Esophagus muscularis mucosa (tissue), 4 donors: Measurements from ENCODE around the gene PARD3B. TPM values are rescaled to one million over a fixed set of nuclear protein-coding genes. Genes with fewer than 3 reads are reported as not detected.

Experiments used
- DNase-seq: peaks from one replicate; pipeline ENCODE4 v3.0.0-alpha.2; 2017; ENCODE audit errors: extremely low spot score
- H3K27ac ChIP-seq, 4 donors: fragments of 200-600 bp; sonication (generic); replicated peaks in 1 of 4; 1 replicate in 3 of 4; 2 replicates in 1 of 4; pipeline ENCODE4 v1.5.1; 2016 to 2019; ENCODE audit warnings: mild to moderate bottlenecking in 1 of 4
- H3K27me3 ChIP-seq, 4 donors: fragments of 200-600 bp; sonication (generic); one replicate each; pipeline versions ENCODE4 v1.5.1 to v1.6.0; 2016 to 2019
- H3K36me3 ChIP-seq, 4 donors: fragments of 200-600 bp; sonication (generic); one replicate each; pipeline ENCODE4 v1.5.1; 2016 to 2019
- H3K4me1 ChIP-seq, 4 donors: fragments of 200-600 bp; sonication (generic); one replicate each; pipeline ENCODE4 v1.5.1; 2016 to 2019
- H3K4me3 ChIP-seq, 4 donors: fragments of 200-600 bp; sonication (generic); 1 replicate in 2 of 4; 2 replicates in 2 of 4; pipeline ENCODE4 v1.5.1; 2016 to 2019; ENCODE audit warnings: mild to moderate bottlenecking in 4 of 4, moderate library complexity in 1 of 4
- H3K9me3 ChIP-seq, 4 donors: fragments of 200-600 bp; sonication (generic); 1 replicate in 3 of 4; 2 replicates in 1 of 4; pipeline ENCODE4 v1.5.1; 2016 to 2019
- EP300 ChIP-seq: sonication (generic); formaldehyde crosslinking; IDR thresholded peaks from one replicate; pipeline ENCODE4 v1.6.1; 2017; ENCODE audit warnings: antibody characterized with exemption
- POLR2A ChIP-seq: fragments of 450-650 bp; IDR thresholded peaks from one replicate; pipeline ENCODE4 v1.6.1; 2017; ENCODE audit warnings: antibody characterized with exemption, moderate library complexity, mild to moderate bottlenecking, low read depth
- POLR2AphosphoS5 ChIP-seq, 2 donors: sonication (generic); formaldehyde crosslinking; IDR thresholded peaks; one replicate each; pipeline ENCODE4 v1.6.1; 2017; ENCODE audit warnings: antibody characterized with exemption in 2 of 2
- WGBS: methylation state at CpG from one replicate; pipeline ENCODE4 v1.1.5; 2018; 5-methylcytosine and 5-hydroxymethylcytosine counted together
- intact Hi-C: fragments of 100-400 bp; cut with DNase I; formaldehyde crosslinking; loops from one replicate; pipeline ENCODE4 v1.15.1; 2023
- total RNA-seq, 4 donors: library from RNA; depleted of rRNA; stranded (reverse); fragments of >200 nt; gene quantifications; one replicate each; pipeline versions ENCODE4 v1.1.0 to v1.2.1, GENCODE V29; 2016
- TF ChIP-seq, protein P1 (sequence below), 3 experiments: fragments of 200-600 bp in 2 of 3; fragments of 450-650 bp in 1 of 3; sonication (generic) in 2 of 3; IDR thresholded peaks; one replicate each; pipeline ENCODE4 v1.5.1; 2017 to 2019; ENCODE audit warnings: antibody characterized with exemption in 3 of 3, mild to moderate bottlenecking in 2 of 3, moderate library complexity in 1 of 3

PARD3B gene
- total RNA-seq, 4 donors from 2014 or later = 24.2 to 40.8 (median 32.5) TPM

DNA sequence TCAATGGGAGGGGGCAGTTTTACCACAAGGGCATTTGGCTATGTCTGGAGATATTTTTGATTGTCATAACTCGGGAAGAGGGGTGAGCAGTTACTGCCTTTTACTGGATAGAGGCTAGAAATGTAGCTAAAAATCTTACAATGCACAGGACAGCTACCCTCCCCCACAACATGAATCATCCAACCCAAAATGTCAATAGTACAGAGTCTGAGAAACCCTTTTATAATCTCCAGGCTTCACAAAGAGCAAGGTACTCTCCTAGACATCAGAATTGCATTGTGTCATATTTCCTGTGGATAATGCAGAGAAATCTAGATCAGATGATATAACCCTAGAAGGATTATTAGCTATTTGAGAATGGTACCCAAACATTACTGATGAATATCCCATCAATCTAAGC lies 859.9 kb downstream of the PARD3B start:
- Histone ChIP-seq H3K27ac (no peak overlapping the region), H3K4me1 (peaks cover 0 to 19% (median 11%) of the 10 kb centered on the region in 4 donors), H3K36me3 (no peaks in the 10 kb centered on the region), H3K4me3 (no peak overlapping the region), H3K9me3 (no peaks in the 10 kb centered on the region), H3K27me3 (no peaks in the 10 kb centered on the region)
- DNase-seq = no peak
- intact Hi-C loops = no loop called here
- TF ChIP-seq EP300 (no peak), POLR2AphosphoS5 (IDR thresholded peaks at IDR 0.05) (no peak), POLR2A (no peak)
- TF ChIP-seq, protein P1, sequence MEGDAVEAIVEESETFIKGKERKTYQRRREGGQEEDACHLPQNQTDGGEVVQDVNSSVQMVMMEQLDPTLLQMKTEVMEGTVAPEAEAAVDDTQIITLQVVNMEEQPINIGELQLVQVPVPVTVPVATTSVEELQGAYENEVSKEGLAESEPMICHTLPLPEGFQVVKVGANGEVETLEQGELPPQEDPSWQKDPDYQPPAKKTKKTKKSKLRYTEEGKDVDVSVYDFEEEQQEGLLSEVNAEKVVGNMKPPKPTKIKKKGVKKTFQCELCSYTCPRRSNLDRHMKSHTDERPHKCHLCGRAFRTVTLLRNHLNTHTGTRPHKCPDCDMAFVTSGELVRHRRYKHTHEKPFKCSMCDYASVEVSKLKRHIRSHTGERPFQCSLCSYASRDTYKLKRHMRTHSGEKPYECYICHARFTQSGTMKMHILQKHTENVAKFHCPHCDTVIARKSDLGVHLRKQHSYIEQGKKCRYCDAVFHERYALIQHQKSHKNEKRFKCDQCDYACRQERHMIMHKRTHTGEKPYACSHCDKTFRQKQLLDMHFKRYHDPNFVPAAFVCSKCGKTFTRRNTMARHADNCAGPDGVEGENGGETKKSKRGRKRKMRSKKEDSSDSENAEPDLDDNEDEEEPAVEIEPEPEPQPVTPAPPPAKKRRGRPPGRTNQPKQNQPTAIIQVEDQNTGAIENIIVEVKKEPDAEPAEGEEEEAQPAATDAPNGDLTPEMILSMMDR (IDR thresholded peaks at IDR 0.05) = no peak
- WGBS = 91% methylated on average over 1 of the region's 1 CpG

DNA sequence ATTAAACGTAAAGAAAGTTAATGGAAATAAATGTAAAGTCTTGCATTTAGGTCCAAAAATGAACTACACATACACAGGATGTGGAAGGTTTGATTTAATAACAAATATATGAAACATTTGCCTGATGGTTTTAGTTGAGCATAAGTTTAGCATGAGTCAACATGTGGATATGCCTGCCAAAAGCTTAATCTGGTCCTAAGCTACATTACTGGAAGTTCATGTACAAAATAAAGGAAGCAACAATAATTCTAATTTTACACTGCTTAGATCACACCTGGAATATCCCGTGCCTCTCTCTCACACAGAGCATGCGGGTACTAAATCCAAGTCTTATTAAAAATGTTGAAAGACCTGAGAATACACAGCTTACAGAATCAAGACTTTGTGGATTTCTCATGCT lies 860.5 kb downstream of the PARD3B start:
- no peaks in the 10 kb centered on the region for H3K9me3 ChIP-seq
- no peak overlapping the region for H3K27ac ChIP-seq
- H3K36me3 ChIP-seq = no peaks in the 10 kb centered on the region
- no peaks in the 10 kb centered on the region for H3K27me3 ChIP-seq
- TF ChIP-seq POLR2A (no peak), POLR2AphosphoS5 (IDR thresholded peaks at IDR 0.05) (no peak), EP300 (no peak)
- TF ChIP-seq, protein P1 (IDR thresholded peaks at IDR 0.05) = no peak
- H3K4me3 ChIP-seq = no peak overlapping the region
- no peak for DNase-seq
- peaks cover 0 to 19% (median 11%) of the 10 kb centered on the region in 4 donors for H3K4me1 ChIP-seq
- intact Hi-C loops = no loop called here
- WGBS = 62% methylated on average over 3 of the region's 3 CpGs

DNA sequence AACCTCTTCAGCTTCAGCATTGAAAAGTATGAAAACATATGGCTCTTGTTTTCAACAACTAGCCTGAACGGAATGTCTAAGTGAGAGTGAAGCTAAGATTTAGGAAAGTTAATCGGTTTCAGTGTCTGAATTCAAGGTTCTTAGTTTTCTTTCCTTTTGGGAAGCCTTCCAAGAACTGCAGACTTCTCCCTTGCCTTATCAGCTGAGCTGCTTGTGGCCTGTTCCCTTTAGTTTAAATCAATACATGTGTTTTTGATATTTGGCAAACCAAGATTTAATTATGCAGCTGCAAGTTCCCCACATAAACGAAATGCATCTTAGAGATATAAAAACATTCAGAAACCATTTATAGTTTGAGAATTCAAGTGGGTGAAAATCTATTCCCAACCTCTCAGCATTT lies 862.7 kb downstream of the PARD3B start:
- TF ChIP-seq POLR2A (no peak), POLR2AphosphoS5 (IDR thresholded peaks at IDR 0.05) (no peak), EP300 (no peak)
- TF ChIP-seq, protein P1 (IDR thresholded peaks at IDR 0.05) = no peak
- Histone ChIP-seq H3K9me3 (no peaks in the 10 kb centered on the region), H3K27me3 (no peaks in the 10 kb centered on the region), H3K4me3 (no peak overlapping the region), H3K27ac (no peak overlapping the region), H3K4me1 (peaks cover 0 to 27% (median 13%) of the 10 kb centered on the region in 4 donors), H3K36me3 (no peaks in the 10 kb centered on the region)
- WGBS = 31% methylated on average over 3 of the region's 3 CpGs
- DNase-seq = no peak
- intact Hi-C loops = no loop called here

DNA sequence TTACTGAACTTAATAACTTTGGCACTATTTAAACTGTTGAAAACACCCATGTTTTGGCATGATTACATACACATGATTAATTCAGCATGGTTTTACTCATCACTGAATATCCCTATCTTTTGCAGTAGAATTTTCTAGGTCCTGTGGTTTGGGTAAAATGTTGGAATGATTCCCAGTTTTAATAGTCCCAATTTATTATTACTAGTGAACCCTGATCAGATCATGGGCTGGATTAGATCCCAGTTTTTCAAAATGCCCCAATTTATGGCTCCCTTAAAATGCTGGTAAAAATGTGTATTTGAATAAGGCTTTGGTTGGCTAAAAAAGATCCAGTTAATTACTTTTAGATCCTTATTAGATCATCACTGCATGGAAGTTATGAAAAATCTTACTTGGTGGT lies 863.4 kb downstream of the PARD3B start:
- H3K27me3 ChIP-seq = no peaks in the 10 kb centered on the region
- TF ChIP-seq, protein P1 (IDR thresholded peaks at IDR 0.05) = no peak
- intact Hi-C loops = no loop called here
- no peak for DNase-seq
- H3K27ac ChIP-seq = no peak overlapping the region
- H3K36me3 ChIP-seq = no peaks in the 10 kb centered on the region
- H3K9me3 ChIP-seq = no peaks in the 10 kb centered on the region
- H3K4me1 ChIP-seq = peaks cover 0 to 27% (median 13%) of the 10 kb centered on the region in 4 donors
- no peak overlapping the region for H3K4me3 ChIP-seq

DNA sequence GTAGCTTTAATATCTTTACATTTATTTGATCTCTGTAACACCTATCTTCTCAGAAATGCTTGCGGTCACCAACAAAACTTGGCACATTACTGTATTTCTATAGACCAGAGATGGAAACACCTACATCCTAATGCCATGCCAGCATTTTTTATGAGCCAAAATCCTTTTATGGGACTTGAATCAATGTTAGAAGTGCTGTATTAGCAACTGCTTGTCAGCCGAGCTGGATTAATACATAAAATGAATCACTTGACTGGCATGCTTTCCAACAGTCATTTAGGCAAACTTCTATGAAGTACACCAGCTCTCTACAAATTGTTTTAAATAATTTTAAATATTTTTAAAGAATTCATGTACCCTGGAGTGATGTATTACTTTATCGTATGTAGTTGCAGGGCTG lies 864.1 kb downstream of the PARD3B start:
- Histone ChIP-seq H3K27me3 (no peaks in the 10 kb centered on the region), H3K4me1 (peaks cover 0 to 27% (median 13%) of the 10 kb centered on the region in 4 donors), H3K27ac (no peak overlapping the region), H3K4me3 (no peak overlapping the region), H3K9me3 (no peaks in the 10 kb centered on the region), H3K36me3 (no peaks in the 10 kb centered on the region)
- TF ChIP-seq POLR2AphosphoS5 (IDR thresholded peaks at IDR 0.05) (no peak), EP300 (no peak), POLR2A (no peak)
- TF ChIP-seq, protein P1 (IDR thresholded peaks at IDR 0.05) = no peak
- intact Hi-C loops = no loop called here
- 77% methylated on average over 3 of the region's 3 CpGs for WGBS
- no peak for DNase-seq
